ENCODE measurements around the gene SEPHS1. TPM values are rescaled to one million over a fixed set of nuclear protein-coding genes. Genes with fewer than 3 reads are reported as not detected.
"Not testable (repeated sequence)": the region's sequence is repeated elsewhere in the genome, so short reads cannot be mapped to it uniquely, and the experiment has no call there.

The SEPHS1 gene
- total RNA-seq, 1 experiment from 2014 or later, result 109 TPM

DNA sequence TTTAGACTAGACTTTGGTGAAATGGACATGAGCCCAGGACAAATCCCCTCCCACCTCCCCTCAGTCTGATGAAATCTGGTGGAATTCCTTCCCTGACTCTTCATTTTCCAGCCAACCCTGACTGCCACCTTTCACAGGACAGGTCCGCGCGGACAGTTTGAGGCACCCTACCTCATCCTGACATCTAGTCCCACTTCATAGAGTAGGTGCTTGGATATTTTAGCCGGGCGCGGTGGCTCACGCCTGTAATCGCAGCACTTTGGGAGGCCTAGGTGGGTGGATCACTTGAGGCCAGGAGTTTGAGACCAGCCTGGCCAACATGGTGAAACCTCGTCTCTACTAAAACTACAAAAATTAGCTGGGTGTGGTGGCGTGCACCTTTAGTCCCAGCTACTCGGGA is 71.9 kb downstream of the SEPHS1 start:
- H3K27me3 ChIP-seq, DNase-seq, H3K9me3 ChIP-seq, H3K36me3 ChIP-seq, H3K4me3 ChIP-seq: not testable (repeated sequence)

DNA sequence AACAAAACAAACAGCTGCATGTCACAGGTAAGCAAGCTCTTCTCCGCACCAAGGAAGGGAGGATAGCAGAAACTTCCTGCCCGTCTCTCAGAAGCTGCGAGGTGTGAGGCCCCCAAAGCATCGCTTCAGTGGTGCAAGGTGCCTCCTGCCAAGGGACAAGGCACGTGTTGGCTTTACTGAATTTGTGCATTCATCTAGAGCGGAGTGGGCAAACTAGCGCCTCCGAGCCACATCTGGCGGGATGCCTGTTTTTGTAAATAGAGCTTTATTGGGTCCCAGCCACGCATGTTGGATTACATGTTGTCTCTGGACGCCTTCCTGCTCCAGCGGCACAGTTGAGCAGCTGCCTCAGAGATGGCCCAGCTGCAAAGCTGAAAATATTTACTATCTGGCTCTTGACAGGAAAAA is 75.9 kb downstream of the SEPHS1 start:
- DNase-seq, result no peak
- no peaks in the 10 kb centered on the region for H3K36me3 ChIP-seq

DNA sequence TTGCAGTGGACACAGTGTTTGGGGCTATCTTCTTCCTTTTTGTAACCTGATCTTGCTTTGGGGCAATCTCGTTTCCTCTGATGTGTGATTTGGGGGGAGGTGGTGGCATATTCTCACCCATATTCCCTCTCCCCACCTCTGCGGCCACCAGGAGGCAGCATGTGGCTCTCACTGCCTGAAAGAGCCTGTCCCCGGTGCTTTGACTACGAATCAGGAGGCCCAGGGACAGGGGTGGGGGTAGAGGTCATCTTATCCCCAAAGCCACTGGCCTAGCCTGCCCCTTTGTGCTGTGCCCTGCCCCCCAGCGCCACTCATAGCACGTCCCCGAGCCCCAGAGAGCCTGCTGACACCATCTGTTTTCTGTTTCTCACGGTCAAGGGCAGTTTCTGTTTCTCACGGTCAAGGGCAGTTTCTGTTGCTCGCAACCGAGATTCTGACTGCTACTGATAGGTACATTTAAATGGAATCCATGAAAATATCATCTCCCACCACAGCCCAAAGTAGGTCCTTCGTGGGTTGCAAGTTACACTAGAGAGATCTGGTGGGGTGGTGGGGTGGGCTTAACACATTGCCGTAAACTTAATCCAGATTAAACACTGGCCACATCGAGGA is 76.4 kb downstream of the SEPHS1 start:
- H3K9me3 ChIP-seq, result no peaks in the 10 kb centered on the region
- no peaks in the 10 kb centered on the region for H3K36me3 ChIP-seq
- peak; percentile 13 for DNase-seq
- no peak overlapping the region for H3K4me3 ChIP-seq
- H3K27me3 ChIP-seq, result no peaks in the 10 kb centered on the region

More for the DNA sequence above, 75.9 kb downstream of the SEPHS1 start:
- H3K9me3 ChIP-seq, result no peaks in the 10 kb centered on the region
- no peaks in the 10 kb centered on the region for H3K27me3 ChIP-seq
- H3K4me3 ChIP-seq, result no peak overlapping the region

GRCh38 chr10:13270877-13271551 is 77.1 kb downstream of the SEPHS1 start:
- Histone ChIP-seq H3K4me3 (no peak overlapping the region), H3K27me3 (no peaks in the 10 kb centered on the region), H3K9me3 (no peaks in the 10 kb centered on the region), H3K36me3 (no peaks in the 10 kb centered on the region)
- peak; percentile 13 for DNase-seq

- Histone ChIP-seq H3K4me3 (no peak overlapping the region), H3K36me3 (no peaks in the 10 kb centered on the region), H3K27me3 (no peaks in the 10 kb centered on the region), H3K9me3 (no peaks in the 10 kb centered on the region)
- DNase-seq, result no peak
Measured at GRCh38 chr10:13268841-13269240, 79.3 kb downstream of the SEPHS1 start.

- no peak for DNase-seq
- H3K27me3 ChIP-seq, result peaks cover 2% of the 10 kb centered on the region; the same call in 1 of the 2 replicates
- H3K4me3 ChIP-seq, result no peak overlapping the region
- H3K9me3 ChIP-seq, result no peaks in the 10 kb centered on the region
- H3K36me3 ChIP-seq, result no peaks in the 10 kb centered on the region
Measured at GRCh38 chr10:13268310-13268709, 79.8 kb downstream of the SEPHS1 start.

Other genes starting within 250 kb of the SEPHS1 start
- 12.6 and 14.0 TPM in 2 replicates for gene OPTN, start 248.1 kb downstream of the SEPHS1 start, total RNA-seq (2014; rRNA removed; shearing (Covaris generic); ENCODE audit: low replicate concordance)
- gene MCM10, start 186.7 kb downstream of the SEPHS1 start, total RNA-seq (2014; rRNA removed; shearing (Covaris generic); ENCODE audit: low replicate concordance), result 16.3 and 27.8 TPM in 2 replicates
- not detected in 2 replicates for gene UCMA, start 113.9 kb downstream of the SEPHS1 start, total RNA-seq (2014; rRNA removed; shearing (Covaris generic); ENCODE audit: low replicate concordance)
- 7.2 and 12.7 TPM in 2 replicates for gene PHYH, start 48.2 kb downstream of the SEPHS1 start, total RNA-seq (2014; rRNA removed; shearing (Covaris generic); ENCODE audit: low replicate concordance)
- 3.6 and 4.5 TPM in 2 replicates for gene BEND7, start 180.7 kb upstream of the SEPHS1 start, total RNA-seq (2014; rRNA removed; shearing (Covaris generic); ENCODE audit: low replicate concordance)
- gene PRPF18, start 238.7 kb upstream of the SEPHS1 start, total RNA-seq (2014; rRNA removed; shearing (Covaris generic); ENCODE audit: low replicate concordance), result 18.3 and 23.8 TPM in 2 replicates